GM12878 (cell line): ENCODE data around the gene MYO3A. TPM values are rescaled to one million over a fixed set of nuclear protein-coding genes. Genes with fewer than 3 reads are reported as not detected.

Experiments used
- ATAC-seq: fragments of 200-7000 bp; cut with Tn5 transposase; 3 replicates; pipeline ENCODE4 v1.9.1; 2020; ENCODE audit warnings: mild to moderate bottlenecking, moderate library complexity
- BruUV-seq: library from RNA; stranded (reverse); fragments of 400-500 nt; replicated peaks from 2 replicates; lab custom pipeline; 2021; lab: Mats Ljungman, UMichigan
- CTCF ChIA-PET: fragments of 300-600 bp; sonication (Branson Sonifier 250); formaldehyde crosslinking; extraction: SDS; loops from one replicate; lab custom pipeline; 2021; ENCODE audit warnings: inconsistent platforms; lab: Yijun Ruan, JAX
- POLR2A ChIA-PET: fragments of 350-600 bp; formaldehyde crosslinking; extraction: SDS; loops from one replicate; lab custom pipeline; 2021; ENCODE audit warnings: inconsistent platforms; lab: Charles Lee
- RAD21 ChIA-PET: fragments of 300-600 bp; sonication (Branson Sonifier 250); formaldehyde crosslinking; loops from one replicate; lab custom pipeline; 2023; ENCODE audit warnings: antibody characterized with exemption; ENCODE audit not compliant: unreplicated experiment; lab: Charles Lee
- SMC1A ChIA-PET: fragments of 300-600 bp; sonication (Branson Sonifier 250); formaldehyde crosslinking; loops from one replicate; lab custom pipeline; 2023; ENCODE audit not compliant: unreplicated experiment, uncharacterized antibody; lab: Charles Lee
- DNase-seq: peaks from one replicate; pipeline ENCODE4 v3.0.0-alpha.2; 2011; ENCODE audit warnings: low read depth, low spot score
- FAIRE-seq: peaks from 3 replicates; lab custom pipeline; 2011; peaks lifted over from hg19 to GRCh38; lab: Jason Lieb, UNC
- H2AFZ ChIP-seq: 2 replicates; pipeline ENCODE4 v1.6.0; 2011; ENCODE audit warnings: low read depth, low read length, control low read depth; ENCODE audit not compliant: control insufficient read depth
- H3K27ac ChIP-seq: 2 replicates; pipeline ENCODE4 v1.5.1; 2011; ENCODE audit warnings: control low read depth; ENCODE audit not compliant: control insufficient read depth, insufficient read depth
- H3K27me3 ChIP-seq, 2 experiments: replicated peaks in 1 of 2; 2 replicates each; pipeline versions ENCODE4 v1.6.0 to v1.6.1; 2011; ENCODE audit warnings: low read length in 1 of 2; ENCODE audit not compliant: control insufficient read depth in 2 of 2, insufficient read depth in 2 of 2
- H3K36me3 ChIP-seq, 2 experiments: 2 replicates each; pipeline ENCODE4 v1.5.1; 2011; ENCODE audit warnings: low read length in 1 of 2; ENCODE audit not compliant: control insufficient read depth in 2 of 2, insufficient read depth in 2 of 2
- H3K4me1 ChIP-seq: 2 replicates; pipeline ENCODE4 v1.6.1; 2011; ENCODE audit warnings: mild to moderate bottlenecking, low read length, moderate library complexity, mixed read lengths; ENCODE audit not compliant: control insufficient read depth, insufficient read depth
- H3K4me2 ChIP-seq: 2 replicates; pipeline ENCODE4 v1.6.0; 2011; ENCODE audit warnings: control low read depth; ENCODE audit not compliant: control insufficient read depth, insufficient read depth
- H3K4me3 ChIP-seq: fragments of 200-600 bp; sonication (generic); 2 replicates; pipeline ENCODE4 v1.5.1; 2016
- H3K79me2 ChIP-seq: 2 replicates; pipeline ENCODE4 v1.6.0; 2011; ENCODE audit warnings: low read length; ENCODE audit not compliant: control insufficient read depth, insufficient read depth
- H3K9ac ChIP-seq: 2 replicates; pipeline ENCODE4 v1.8.0; 2011; ENCODE audit warnings: low read length, control low read depth, mixed read lengths; ENCODE audit not compliant: control insufficient read depth, insufficient read depth
- H3K9me3 ChIP-seq: replicated peaks from 3 replicates; pipeline ENCODE4 v1.5.1; 2011; ENCODE audit warnings: mild to moderate bottlenecking, low read length; ENCODE audit not compliant: control insufficient read depth, insufficient read depth
- H4K20me1 ChIP-seq: 2 replicates; pipeline ENCODE4 v1.6.0; 2011; ENCODE audit not compliant: control insufficient read depth, insufficient read depth
- ATF7 ChIP-seq: fragments of 450-650 bp; IDR thresholded peaks from 2 replicates; pipeline ENCODE4 v1.6.1; 2016; ENCODE audit warnings: low read depth, mild to moderate bottlenecking
- BHLHE40 ChIP-seq, 2 experiments: fragments of 450-650 bp in 1 of 2; IDR thresholded peaks; 2 replicates each; pipeline ENCODE4 v1.6.1; 2011 to 2017; ENCODE audit warnings: low read depth in 2 of 2, borderline replicate concordance in 1 of 2, improper control_type of control experiment in 1 of 2, low read length in 1 of 2, mild to moderate bottlenecking in 1 of 2
- CHD2 ChIP-seq: IDR thresholded peaks from 2 replicates; pipeline ENCODE4 v1.6.1; 2011; ENCODE audit warnings: low read depth, low read length, improper control_type of control experiment, borderline replicate concordance
- CHD4 ChIP-seq: fragments of 200-600 bp; sonication (generic); IDR thresholded peaks from 2 replicates; pipeline ENCODE4 v1.6.1; 2016; ENCODE audit warnings: mild to moderate bottlenecking
- JUNB ChIP-seq: IDR thresholded peaks from 2 replicates; pipeline ENCODE4 v1.6.1; 2016; ENCODE audit warnings: antibody characterized with exemption, mild to moderate bottlenecking
- JUND ChIP-seq: IDR thresholded peaks from 2 replicates; pipeline ENCODE4 v1.6.1; 2012; ENCODE audit warnings: low read depth, mild to moderate bottlenecking, low read length, improper control_type of control experiment, moderate library complexity
- NFYA ChIP-seq: IDR thresholded peaks from 2 replicates; pipeline ENCODE4 v1.6.1; 2011; ENCODE audit warnings: low read depth, mild to moderate bottlenecking, low read length, improper control_type of control experiment, borderline replicate concordance
- POLR2A ChIP-seq: IDR thresholded peaks from 2 replicates; pipeline ENCODE4 v1.6.1; 2011; ENCODE audit warnings: low read depth, mild to moderate bottlenecking, low read length
- SMC3 ChIP-seq: IDR thresholded peaks from 2 replicates; pipeline ENCODE4 v1.6.1; 2011; ENCODE audit warnings: low read length, improper control_type of control experiment, borderline replicate concordance
- ZBED1 ChIP-seq: IDR thresholded peaks from 2 replicates; pipeline ENCODE4 v1.6.1; 2016; ENCODE audit warnings: borderline replicate concordance
- WGBS: methylation state at CpG from one replicate; pipeline ENCODE4 v1.1.6; 2016; ENCODE audit warnings: low lambda C conversion rate; ENCODE audit not compliant: insufficient replicate concordance, insufficient coverage; ENCODE audit errors: missing lambda C conversion rate; 5-methylcytosine and 5-hydroxymethylcytosine counted together
- in situ Hi-C: fragments of 300-500 bp; cut with MboI; formaldehyde crosslinking; loops from 9 replicates; pipeline ENCODE4 v1.14.3; 2018; ENCODE audit warnings: mixed read lengths
- intact Hi-C: fragments of 100-400 bp; cut with micrococcal nuclease; formaldehyde crosslinking; loops from one replicate; pipeline ENCODE4 v1.14.2; 2022; ENCODE audit not compliant: unreplicated experiment
- polyA plus RNA-seq, 11 experiments: library from polyadenylated mRNA; depleted of rRNA in 4 of 11; unstranded in 6 of 11; stranded (reverse) in 5 of 11; fragments of >200 nt; fragmentation: Nextera tagmentation in 4 of 11; fragmentation: Illumina TruSeq in 1 of 11; extraction: Ambion mirVana in 4 of 11; extraction: Trizol in 1 of 11; gene quantifications; 1 replicate in 1 of 11; 2 replicates in 10 of 11; pipeline versions ENCODE4 v1.2.1 to v1.2.3, GENCODE V29; 2011 to 2016; ENCODE audit warnings: inconsistent platforms in 2 of 11, missing spikeins in 2 of 11, low read depth in 1 of 11
- total RNA-seq, 4 experiments: library from RNA; depleted of rRNA in 3 of 4; stranded (reverse); fragments of >200 nt in 3 of 4; fragmentation: Illumina TruSeq in 1 of 4; extraction: Trizol in 1 of 4; gene quantifications; 2 replicates each; pipeline versions ENCODE4 v1.2.1 to v1.2.3, GENCODE V29; 2013 to 2021
- TF ChIP-seq, protein P1 (sequence below): IDR thresholded peaks from 2 replicates; pipeline ENCODE4 v1.6.1; 2011; ENCODE audit warnings: borderline replicate concordance, low read depth, mild to moderate bottlenecking, moderate library complexity, low read length; ENCODE audit not compliant: insufficient read depth, poor library complexity, severe bottlenecking
- TF ChIP-seq, protein P2 (sequence below): IDR thresholded peaks from 2 replicates; pipeline ENCODE4 v1.6.1; 2012; ENCODE audit warnings: low read length, inconsistent platforms
- TF ChIP-seq, protein P3 (sequence below): fragments of 450-650 bp; IDR thresholded peaks from 2 replicates; pipeline ENCODE4 v1.6.1; 2018; ENCODE audit warnings: borderline replicate concordance, mild to moderate bottlenecking; ENCODE audit not compliant: partially characterized antibody
- TF ChIP-seq, protein P4 (sequence below): IDR thresholded peaks from 2 replicates; pipeline ENCODE4 v1.6.1; 2012; ENCODE audit warnings: improper control_type of control experiment, low read depth, low read length; ENCODE audit not compliant: insufficient replicate concordance

The MYO3A gene
- total and polyA plus RNA-seq, 10 of the 15 experiments (the other 5 are each of a cell fraction or from before 2014, with no cell fraction given) = not detected

DNA sequence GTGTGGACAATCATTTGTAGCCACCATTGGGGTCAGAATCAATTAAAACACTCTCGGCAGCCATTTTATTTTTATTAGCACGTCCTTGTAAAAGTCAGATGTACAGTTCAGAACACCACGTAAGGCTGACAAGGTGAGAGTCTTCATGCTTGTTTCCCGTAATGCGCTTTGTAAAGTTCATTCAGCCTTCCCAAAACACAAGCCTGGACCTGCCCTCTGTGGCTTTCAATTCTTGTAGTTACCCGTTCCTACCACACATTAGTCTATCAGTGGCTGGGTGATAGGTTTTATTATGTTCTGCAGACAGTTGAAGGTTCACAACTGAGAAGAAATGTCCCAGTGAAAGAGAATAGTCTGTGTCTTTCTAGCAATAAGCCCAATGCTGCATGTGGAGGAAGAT, 317.9 kb downstream of the MYO3A start (continued):
- no peak for TF ChIP-seq CHD4
- TF ChIP-seq, protein P1, sequence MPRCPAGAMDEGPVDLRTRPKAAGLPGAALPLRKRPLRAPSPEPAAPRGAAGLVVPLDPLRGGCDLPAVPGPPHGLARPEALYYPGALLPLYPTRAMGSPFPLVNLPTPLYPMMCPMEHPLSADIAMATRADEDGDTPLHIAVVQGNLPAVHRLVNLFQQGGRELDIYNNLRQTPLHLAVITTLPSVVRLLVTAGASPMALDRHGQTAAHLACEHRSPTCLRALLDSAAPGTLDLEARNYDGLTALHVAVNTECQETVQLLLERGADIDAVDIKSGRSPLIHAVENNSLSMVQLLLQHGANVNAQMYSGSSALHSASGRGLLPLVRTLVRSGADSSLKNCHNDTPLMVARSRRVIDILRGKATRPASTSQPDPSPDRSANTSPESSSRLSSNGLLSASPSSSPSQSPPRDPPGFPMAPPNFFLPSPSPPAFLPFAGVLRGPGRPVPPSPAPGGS = no peak
- no peak for TF ChIP-seq BHLHE40 (IDR thresholded peaks at IDR 0.05; ENCODE audit: borderline replicate concordance in 1 of 2, low read depth in 2 of 2, low read length in 1 of 2)
- no peak for TF ChIP-seq JUND

DNA sequence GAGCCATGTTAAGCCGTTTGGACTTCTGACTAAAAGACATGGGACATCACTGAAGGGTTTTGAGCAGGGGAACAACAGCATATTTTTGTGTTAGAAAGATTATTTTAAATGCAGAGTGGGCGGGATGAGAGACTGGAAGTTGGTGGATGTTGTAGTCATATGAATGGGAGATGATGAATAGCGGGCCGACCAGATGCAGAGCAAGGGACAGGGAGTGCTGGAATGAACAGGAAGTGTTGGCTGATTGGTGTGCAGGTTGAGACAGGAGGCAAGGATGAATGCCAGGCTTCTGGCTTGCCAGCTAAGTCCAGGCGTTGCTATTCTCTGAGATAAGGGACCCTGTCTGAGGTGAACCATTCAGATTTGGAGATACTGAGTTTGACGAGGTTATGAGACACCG, 320.6 kb downstream of the MYO3A start:
- no peak for FAIRE-seq
- WGBS = 25% methylated on average over 7 of the region's 7 CpGs
- no peaks in the 10 kb centered on the region for H4K20me1 ChIP-seq
- H2AFZ ChIP-seq = no peak overlapping the region
- in situ Hi-C loops (no loop called here), intact Hi-C loops (no loop called here)
- ChIA-PET SMC1A (no interaction called here), CTCF (no interaction called here), POLR2A (no interaction called here), RAD21 (no interaction called here)
- H3K4me1 ChIP-seq = no peaks in the 10 kb centered on the region
- no peak overlapping the region for H3K4me3 ChIP-seq
- H3K27me3 ChIP-seq = no peaks in the 10 kb centered on the region
- H3K9ac ChIP-seq = no peak overlapping the region
- H3K9me3 ChIP-seq = no peaks in the 10 kb centered on the region
- no peak for DNase-seq
- no peaks in the 10 kb centered on the region for H3K36me3 ChIP-seq
- no peak overlapping the region for H3K27ac ChIP-seq
- BruUV-seq = no TSS peak
- H3K4me2 ChIP-seq = no peak overlapping the region
- no peaks in the 10 kb centered on the region for H3K79me2 ChIP-seq
- ATAC-seq = no peak
- TF ChIP-seq, protein P2, sequence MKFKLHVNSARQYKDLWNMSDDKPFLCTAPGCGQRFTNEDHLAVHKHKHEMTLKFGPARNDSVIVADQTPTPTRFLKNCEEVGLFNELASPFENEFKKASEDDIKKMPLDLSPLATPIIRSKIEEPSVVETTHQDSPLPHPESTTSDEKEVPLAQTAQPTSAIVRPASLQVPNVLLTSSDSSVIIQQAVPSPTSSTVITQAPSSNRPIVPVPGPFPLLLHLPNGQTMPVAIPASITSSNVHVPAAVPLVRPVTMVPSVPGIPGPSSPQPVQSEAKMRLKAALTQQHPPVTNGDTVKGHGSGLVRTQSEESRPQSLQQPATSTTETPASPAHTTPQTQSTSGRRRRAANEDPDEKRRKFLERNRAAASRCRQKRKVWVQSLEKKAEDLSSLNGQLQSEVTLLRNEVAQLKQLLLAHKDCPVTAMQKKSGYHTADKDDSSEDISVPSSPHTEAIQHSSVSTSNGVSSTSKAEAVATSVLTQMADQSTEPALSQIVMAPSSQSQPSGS = no peak
- TF ChIP-seq, protein P3, sequence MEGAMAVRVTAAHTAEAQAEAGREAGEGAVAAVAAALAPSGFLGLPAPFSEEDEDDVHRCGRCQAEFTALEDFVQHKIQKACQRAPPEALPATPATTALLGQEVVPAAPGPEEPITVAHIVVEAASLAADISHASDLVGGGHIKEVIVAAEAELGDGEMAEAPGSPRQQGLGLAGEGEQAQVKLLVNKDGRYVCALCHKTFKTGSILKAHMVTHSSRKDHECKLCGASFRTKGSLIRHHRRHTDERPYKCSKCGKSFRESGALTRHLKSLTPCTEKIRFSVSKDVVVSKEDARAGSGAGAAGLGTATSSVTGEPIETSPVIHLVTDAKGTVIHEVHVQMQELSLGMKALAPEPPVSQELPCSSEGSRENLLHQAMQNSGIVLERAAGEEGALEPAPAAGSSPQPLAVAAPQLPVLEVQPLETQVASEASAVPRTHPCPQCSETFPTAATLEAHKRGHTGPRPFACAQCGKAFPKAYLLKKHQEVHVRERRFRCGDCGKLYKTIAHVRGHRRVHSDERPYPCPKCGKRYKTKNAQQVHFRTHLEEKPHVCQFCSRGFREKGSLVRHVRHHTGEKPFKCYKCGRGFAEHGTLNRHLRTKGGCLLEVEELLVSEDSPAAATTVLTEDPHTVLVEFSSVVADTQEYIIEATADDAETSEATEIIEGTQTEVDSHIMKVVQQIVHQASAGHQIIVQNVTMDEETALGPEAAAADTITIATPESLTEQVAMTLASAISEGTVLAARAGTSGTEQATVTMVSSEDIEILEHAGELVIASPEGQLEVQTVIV = no peak
- no peak for TF ChIP-seq ZBED1
- no peak for TF ChIP-seq POLR2A
- no peak for TF ChIP-seq CHD2
- no peak for TF ChIP-seq NFYA
- TF ChIP-seq, protein P4, sequence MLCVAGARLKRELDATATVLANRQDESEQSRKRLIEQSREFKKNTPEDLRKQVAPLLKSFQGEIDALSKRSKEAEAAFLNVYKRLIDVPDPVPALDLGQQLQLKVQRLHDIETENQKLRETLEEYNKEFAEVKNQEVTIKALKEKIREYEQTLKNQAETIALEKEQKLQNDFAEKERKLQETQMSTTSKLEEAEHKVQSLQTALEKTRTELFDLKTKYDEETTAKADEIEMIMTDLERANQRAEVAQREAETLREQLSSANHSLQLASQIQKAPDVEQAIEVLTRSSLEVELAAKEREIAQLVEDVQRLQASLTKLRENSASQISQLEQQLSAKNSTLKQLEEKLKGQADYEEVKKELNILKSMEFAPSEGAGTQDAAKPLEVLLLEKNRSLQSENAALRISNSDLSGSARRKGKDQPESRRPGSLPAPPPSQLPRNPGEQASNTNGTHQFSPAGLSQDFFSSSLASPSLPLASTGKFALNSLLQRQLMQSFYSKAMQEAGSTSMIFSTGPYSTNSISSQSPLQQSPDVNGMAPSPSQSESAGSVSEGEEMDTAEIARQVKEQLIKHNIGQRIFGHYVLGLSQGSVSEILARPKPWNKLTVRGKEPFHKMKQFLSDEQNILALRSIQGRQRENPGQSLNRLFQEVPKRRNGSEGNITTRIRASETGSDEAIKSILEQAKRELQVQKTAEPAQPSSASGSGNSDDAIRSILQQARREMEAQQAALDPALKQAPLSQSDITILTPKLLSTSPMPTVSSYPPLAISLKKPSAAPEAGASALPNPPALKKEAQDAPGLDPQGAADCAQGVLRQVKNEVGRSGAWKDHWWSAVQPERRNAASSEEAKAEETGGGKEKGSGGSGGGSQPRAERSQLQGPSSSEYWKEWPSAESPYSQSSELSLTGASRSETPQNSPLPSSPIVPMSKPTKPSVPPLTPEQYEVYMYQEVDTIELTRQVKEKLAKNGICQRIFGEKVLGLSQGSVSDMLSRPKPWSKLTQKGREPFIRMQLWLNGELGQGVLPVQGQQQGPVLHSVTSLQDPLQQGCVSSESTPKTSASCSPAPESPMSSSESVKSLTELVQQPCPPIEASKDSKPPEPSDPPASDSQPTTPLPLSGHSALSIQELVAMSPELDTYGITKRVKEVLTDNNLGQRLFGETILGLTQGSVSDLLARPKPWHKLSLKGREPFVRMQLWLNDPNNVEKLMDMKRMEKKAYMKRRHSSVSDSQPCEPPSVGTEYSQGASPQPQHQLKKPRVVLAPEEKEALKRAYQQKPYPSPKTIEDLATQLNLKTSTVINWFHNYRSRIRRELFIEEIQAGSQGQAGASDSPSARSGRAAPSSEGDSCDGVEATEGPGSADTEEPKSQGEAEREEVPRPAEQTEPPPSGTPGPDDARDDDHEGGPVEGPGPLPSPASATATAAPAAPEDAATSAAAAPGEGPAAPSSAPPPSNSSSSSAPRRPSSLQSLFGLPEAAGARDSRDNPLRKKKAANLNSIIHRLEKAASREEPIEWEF = no peak
- TF ChIP-seq ATF7 = no peak
- no peak for TF ChIP-seq SMC3
- TF ChIP-seq JUNB = no peak
